ENCODE results near the gene PHC1. TPM values are rescaled to one million over a fixed set of nuclear protein-coding genes. Genes with fewer than 3 reads are reported as not detected.

Gene PHC1
- total RNA-seq, 1 experiment from 2014 or later, result 27.9 TPM

DNA sequence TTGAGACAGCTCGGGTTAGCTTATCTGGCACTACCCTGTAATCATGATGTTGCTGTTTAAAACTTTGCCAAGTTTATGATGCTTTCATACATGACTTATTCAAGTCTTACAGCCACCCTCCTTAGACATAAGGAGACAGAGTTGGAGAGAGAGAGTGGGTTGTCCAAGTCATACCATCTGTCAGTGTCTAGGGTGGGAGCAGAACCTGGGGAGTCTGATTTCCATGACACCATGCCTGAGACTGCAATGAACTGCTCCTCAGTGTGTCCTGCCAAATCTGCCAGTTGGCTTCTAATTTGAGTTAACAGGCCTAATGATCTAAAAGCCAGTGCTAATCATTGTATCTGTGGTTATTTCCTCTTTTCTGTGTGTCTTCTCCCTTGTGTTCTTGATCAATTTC, 43.7 kb upstream of the PHC1 start:
- no peaks in the 10 kb centered on the region for H3K9me3 Mint-ChIP-seq (ENCODE audit: low read depth, unreplicated experiment)
- no peak for DNase-seq
- H3K4me1 Mint-ChIP-seq (ENCODE audit: low read depth, unreplicated experiment), result no peaks in the 10 kb centered on the region
- CTCF ChIA-PET, result no interaction called here
- no peak overlapping the region for H3K4me3 Mint-ChIP-seq (ENCODE audit: low read depth, unreplicated experiment)
- no peak overlapping the region for H3K27ac Mint-ChIP-seq (ENCODE audit: unreplicated experiment)
- no peaks in the 10 kb centered on the region for H3K36me3 Mint-ChIP-seq (ENCODE audit: insufficient read depth, unreplicated experiment)
- no peaks in the 10 kb centered on the region for H3K27me3 Mint-ChIP-seq (ENCODE audit: unreplicated experiment)
- TF ChIP-seq, protein P1, sequence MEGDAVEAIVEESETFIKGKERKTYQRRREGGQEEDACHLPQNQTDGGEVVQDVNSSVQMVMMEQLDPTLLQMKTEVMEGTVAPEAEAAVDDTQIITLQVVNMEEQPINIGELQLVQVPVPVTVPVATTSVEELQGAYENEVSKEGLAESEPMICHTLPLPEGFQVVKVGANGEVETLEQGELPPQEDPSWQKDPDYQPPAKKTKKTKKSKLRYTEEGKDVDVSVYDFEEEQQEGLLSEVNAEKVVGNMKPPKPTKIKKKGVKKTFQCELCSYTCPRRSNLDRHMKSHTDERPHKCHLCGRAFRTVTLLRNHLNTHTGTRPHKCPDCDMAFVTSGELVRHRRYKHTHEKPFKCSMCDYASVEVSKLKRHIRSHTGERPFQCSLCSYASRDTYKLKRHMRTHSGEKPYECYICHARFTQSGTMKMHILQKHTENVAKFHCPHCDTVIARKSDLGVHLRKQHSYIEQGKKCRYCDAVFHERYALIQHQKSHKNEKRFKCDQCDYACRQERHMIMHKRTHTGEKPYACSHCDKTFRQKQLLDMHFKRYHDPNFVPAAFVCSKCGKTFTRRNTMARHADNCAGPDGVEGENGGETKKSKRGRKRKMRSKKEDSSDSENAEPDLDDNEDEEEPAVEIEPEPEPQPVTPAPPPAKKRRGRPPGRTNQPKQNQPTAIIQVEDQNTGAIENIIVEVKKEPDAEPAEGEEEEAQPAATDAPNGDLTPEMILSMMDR (IDR thresholded peaks at IDR 0.05; ENCODE audit: unreplicated experiment), result no peak
- intact Hi-C loops (cut with micrococcal nuclease; ENCODE audit: unreplicated experiment), result no loop called here
- no TSS peak for BruUV-seq (replicated peaks)

DNA sequence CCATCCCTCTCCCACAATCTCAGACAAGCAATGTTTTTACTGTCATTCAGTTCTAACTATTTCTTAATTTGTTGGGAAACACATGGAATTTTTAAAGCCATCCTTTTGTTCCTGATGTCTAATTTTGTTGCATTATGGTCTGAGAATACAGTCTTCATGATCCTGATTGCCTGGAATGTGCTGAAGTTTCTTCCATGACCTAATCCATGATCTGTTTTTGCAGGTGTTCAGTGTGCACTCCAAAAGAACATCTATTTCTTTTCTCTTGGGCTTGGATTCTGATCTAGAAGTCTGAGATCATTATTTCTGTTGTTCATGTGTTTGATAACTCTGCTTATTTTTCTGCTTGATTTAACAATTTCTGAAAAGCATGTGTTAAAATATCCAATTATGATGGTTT, 43.2 kb upstream of the PHC1 start:
- intact Hi-C loops (cut with micrococcal nuclease; ENCODE audit: unreplicated experiment), result no loop called here
- H3K27me3 Mint-ChIP-seq (ENCODE audit: unreplicated experiment), result no peaks in the 10 kb centered on the region
- no peaks in the 10 kb centered on the region for H3K36me3 Mint-ChIP-seq (ENCODE audit: insufficient read depth, unreplicated experiment)
- H3K4me1 Mint-ChIP-seq (ENCODE audit: low read depth, unreplicated experiment), result no peaks in the 10 kb centered on the region
- no peak overlapping the region for H3K27ac Mint-ChIP-seq (ENCODE audit: unreplicated experiment)
- CTCF ChIA-PET, result no interaction called here
- H3K4me3 Mint-ChIP-seq (ENCODE audit: low read depth, unreplicated experiment), result no peak overlapping the region
- TF ChIP-seq, protein P1 (IDR thresholded peaks at IDR 0.05; ENCODE audit: unreplicated experiment), result no peak
- no TSS peak for BruUV-seq (replicated peaks)
- no peaks in the 10 kb centered on the region for H3K9me3 Mint-ChIP-seq (ENCODE audit: low read depth, unreplicated experiment)
- no peak for DNase-seq

DNA sequence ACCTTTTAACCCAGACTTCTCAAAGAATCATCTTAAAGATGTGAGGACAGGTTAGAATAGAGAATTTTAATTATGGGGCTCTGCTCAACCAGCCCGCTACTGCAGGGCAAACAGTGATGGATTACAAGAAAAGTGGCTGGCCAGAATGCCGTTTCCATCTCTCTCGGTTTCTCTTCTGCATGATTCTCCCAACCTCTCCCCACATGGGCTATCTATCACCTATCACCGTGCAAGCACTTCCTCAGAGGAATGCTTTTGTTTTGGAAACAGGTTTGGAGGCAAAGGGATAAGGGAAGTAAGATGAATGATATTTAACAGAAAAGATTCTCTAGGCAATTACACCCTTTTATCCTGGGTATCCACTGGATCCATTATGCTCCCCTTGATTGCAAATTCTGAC, 37.4 kb upstream of the PHC1 start:
- Mint-ChIP-seq H3K4me3 (ENCODE audit: low read depth, unreplicated experiment) (no peak overlapping the region), H3K27me3 (ENCODE audit: unreplicated experiment) (peaks cover 6% of the 10 kb centered on the region), H3K36me3 (ENCODE audit: insufficient read depth, unreplicated experiment) (no peaks in the 10 kb centered on the region), H3K27ac (ENCODE audit: unreplicated experiment) (no peak overlapping the region), H3K9me3 (ENCODE audit: low read depth, unreplicated experiment) (no peaks in the 10 kb centered on the region), H3K4me1 (ENCODE audit: low read depth, unreplicated experiment) (peaks cover 9% of the 10 kb centered on the region)
- intact Hi-C loops (cut with micrococcal nuclease; ENCODE audit: unreplicated experiment), result no loop called here
- DNase-seq, result no peak
- CTCF ChIA-PET, result interaction anchor here (0.6 kb wide), 1 partner anchor 234 kb away, joined by 5 read pairs; no protein-coding TSS in a partner anchor
- BruUV-seq (replicated peaks), result no TSS peak
- TF ChIP-seq, protein P1 (IDR thresholded peaks at IDR 0.05; ENCODE audit: unreplicated experiment), result no peak

DNA sequence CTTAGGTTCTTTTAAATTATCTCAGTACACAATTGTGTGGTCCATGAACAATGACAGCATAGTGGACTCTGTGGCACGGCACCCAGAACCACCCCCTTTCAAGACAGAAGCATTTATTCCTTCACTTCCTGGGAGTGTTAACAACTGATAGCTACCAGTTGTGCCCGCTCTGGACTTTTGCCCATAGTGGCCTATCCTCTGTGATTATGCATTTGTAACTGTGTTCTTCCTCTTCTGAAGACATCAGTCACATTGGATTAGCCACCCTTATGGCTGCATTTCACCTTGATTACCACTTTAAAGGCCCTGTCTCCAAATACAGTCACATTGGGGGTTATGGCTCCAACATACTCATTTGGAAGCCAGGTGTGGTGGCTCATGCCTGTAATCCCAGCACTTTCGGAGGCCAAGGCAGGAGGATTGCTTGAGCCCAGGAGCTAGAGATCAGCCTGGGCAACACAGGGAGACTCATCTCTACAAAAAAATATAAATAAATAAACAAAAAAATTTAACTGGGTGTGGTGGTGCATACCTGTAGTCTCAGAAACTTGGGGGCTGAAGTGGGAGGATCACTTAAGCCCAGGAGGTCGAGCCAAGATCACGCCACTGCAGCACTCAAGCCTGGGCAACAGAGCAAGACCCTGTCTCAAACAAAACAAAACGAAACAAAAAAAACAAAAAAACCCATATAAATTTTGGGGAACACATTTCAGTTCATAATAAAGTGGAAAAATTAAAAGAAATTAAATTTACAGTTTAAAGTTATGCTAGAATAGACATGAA, 27.6 kb upstream of the PHC1 start:
- BruUV-seq (replicated peaks), result no TSS peak

More for the DNA sequence above, 27.6 kb upstream of the PHC1 start:
- DNase-seq, result no peak
- Mint-ChIP-seq H3K36me3 (ENCODE audit: insufficient read depth, unreplicated experiment) (no peaks in the 10 kb centered on the region), H3K4me3 (ENCODE audit: low read depth, unreplicated experiment) (no peak overlapping the region), H3K27me3 (ENCODE audit: unreplicated experiment) (peaks cover 17% of the 10 kb centered on the region), H3K4me1 (ENCODE audit: low read depth, unreplicated experiment) (no peaks in the 10 kb centered on the region), H3K27ac (ENCODE audit: unreplicated experiment) (no peak overlapping the region), H3K9me3 (ENCODE audit: low read depth, unreplicated experiment) (no peaks in the 10 kb centered on the region)
- CTCF ChIA-PET, result interaction anchor here (0.6 kb wide), 2 partner anchors 44 to 219 kb away, joined by 3 read pairs; no protein-coding TSS in a partner anchor
- TF ChIP-seq, protein P1 (IDR thresholded peaks at IDR 0.05; ENCODE audit: unreplicated experiment), result no peak
- intact Hi-C loops (cut with micrococcal nuclease; ENCODE audit: unreplicated experiment), result no loop called here
